ENCODE data around the gene SFT2D1.

Gene SFT2D1

GRCh38 chr6:166282394-166283032 lies 59.8 kb downstream of the SFT2D1 start:
- Mint-ChIP-seq H3K27me3 (ENCODE audit: low read depth, poor library complexity) (peaks cover 20% of the 10 kb centered on the region), H3K36me3 (ENCODE audit: low read depth) (no peaks in the 10 kb centered on the region), H3K27ac (no peak overlapping the region), H3K9me3 (no peaks in the 10 kb centered on the region), H3K4me3 (no peak overlapping the region), H3K4me1 (no peaks in the 10 kb centered on the region)
- TF ChIP-seq CTCF (IDR thresholded peaks at IDR 0.05), result no peak
- DNase-seq, result no peak

GRCh38 chr6:166281104-166281503 lies 61.2 kb downstream of the SFT2D1 start:
- H3K36me3 Mint-ChIP-seq (ENCODE audit: low read depth), result no peaks in the 10 kb centered on the region
- peaks cover 2% of the 10 kb centered on the region for H3K4me1 Mint-ChIP-seq
- H3K27ac Mint-ChIP-seq, result no peak overlapping the region
- DNase-seq, result no peak
- no peak for TF ChIP-seq CTCF (IDR thresholded peaks at IDR 0.05)
- no peak overlapping the region for H3K4me3 Mint-ChIP-seq
- peaks cover 24% of the 10 kb centered on the region for H3K27me3 Mint-ChIP-seq (ENCODE audit: low read depth, poor library complexity)
- no peaks in the 10 kb centered on the region for H3K9me3 Mint-ChIP-seq

GRCh38 chr6:166279393-166279679 lies 63.0 kb downstream of the SFT2D1 start:
- peaks cover 25% of the 10 kb centered on the region for H3K27me3 Mint-ChIP-seq (ENCODE audit: low read depth, poor library complexity)
- TF ChIP-seq CTCF (IDR thresholded peaks at IDR 0.05), result no peak
- H3K9me3 Mint-ChIP-seq, result no peaks in the 10 kb centered on the region
- peaks cover 4% of the 10 kb centered on the region for H3K4me1 Mint-ChIP-seq
- H3K4me3 Mint-ChIP-seq, result no peak overlapping the region
- no peaks in the 10 kb centered on the region for H3K36me3 Mint-ChIP-seq (ENCODE audit: low read depth)
- H3K27ac Mint-ChIP-seq, result no peak overlapping the region
- DNase-seq, result no peak

GRCh38 chr6:166278579-166279392 lies 63.6 kb downstream of the SFT2D1 start:
- H3K27ac Mint-ChIP-seq, result no peak overlapping the region
- no peak for DNase-seq
- H3K4me1 Mint-ChIP-seq, result peaks cover 4% of the 10 kb centered on the region
- H3K9me3 Mint-ChIP-seq, result no peaks in the 10 kb centered on the region
- H3K36me3 Mint-ChIP-seq (ENCODE audit: low read depth), result no peaks in the 10 kb centered on the region
- no peak for TF ChIP-seq CTCF (IDR thresholded peaks at IDR 0.05)
- no peak overlapping the region for H3K4me3 Mint-ChIP-seq
- peaks cover 28% of the 10 kb centered on the region for H3K27me3 Mint-ChIP-seq (ENCODE audit: low read depth, poor library complexity)

GRCh38 chr6:166277892-166278578 lies 64.3 kb downstream of the SFT2D1 start:
- no peak overlapping the region for H3K4me3 Mint-ChIP-seq
- H3K4me1 Mint-ChIP-seq, result peaks cover 4% of the 10 kb centered on the region
- no peak for TF ChIP-seq CTCF (IDR thresholded peaks at IDR 0.05)
- no peaks in the 10 kb centered on the region for H3K9me3 Mint-ChIP-seq
- H3K27me3 Mint-ChIP-seq (ENCODE audit: low read depth, poor library complexity), result peaks cover 25% of the 10 kb centered on the region
- H3K36me3 Mint-ChIP-seq (ENCODE audit: low read depth), result no peaks in the 10 kb centered on the region
- no peak overlapping the region for H3K27ac Mint-ChIP-seq
- DNase-seq, result no peak
